KOPT-K1 (cell line): ENCODE data around the gene JAG1.
"Not testable (repeated sequence)": the region's sequence is repeated elsewhere in the genome, so short reads cannot be mapped to it uniquely, and the experiment has no call there.

Experiments used
- H3K27ac ChIP-seq: fragments of 200-600 bp; sonication (generic); 2 replicates; pipeline ENCODE4 v1.5.1; 2016; ENCODE audit warnings: antibody characterized with exemption, mild to moderate bottlenecking, low read depth, low read length; ENCODE audit not compliant: poor library complexity, severe bottlenecking
- H3K36me3 ChIP-seq: fragments of 200-600 bp; sonication (generic); 2 replicates; pipeline ENCODE4 v1.5.1; 2017; ENCODE audit warnings: antibody characterized with exemption, mild to moderate bottlenecking, low read length, moderate library complexity; ENCODE audit not compliant: insufficient read depth
- H3K9me3 ChIP-seq: fragments of 200-600 bp; sonication (generic); 2 replicates; pipeline ENCODE4 v1.5.1; 2017; ENCODE audit warnings: antibody characterized with exemption, low read length, mild to moderate bottlenecking; ENCODE audit not compliant: insufficient read depth, poor library complexity, severe bottlenecking

The JAG1 gene

GRCh38 chr20:10634683-10635411 is 39.0 kb downstream of the JAG1 start:
- Histone ChIP-seq H3K9me3 (no peaks in the 10 kb centered on the region), H3K36me3 (peaks cover 7% of the 10 kb centered on the region; the same call in 1 of the 2 replicates), H3K27ac (no peak overlapping the region)

- H3K27ac ChIP-seq = no peak overlapping the region
- no peaks in the 10 kb centered on the region for H3K9me3 ChIP-seq
- H3K36me3 ChIP-seq = peaks cover 9% of the 10 kb centered on the region; the same call in 1 of the 2 replicates
Observed at GRCh38 chr20:10634211-10634610, 39.6 kb downstream of the JAG1 start.

DNA sequence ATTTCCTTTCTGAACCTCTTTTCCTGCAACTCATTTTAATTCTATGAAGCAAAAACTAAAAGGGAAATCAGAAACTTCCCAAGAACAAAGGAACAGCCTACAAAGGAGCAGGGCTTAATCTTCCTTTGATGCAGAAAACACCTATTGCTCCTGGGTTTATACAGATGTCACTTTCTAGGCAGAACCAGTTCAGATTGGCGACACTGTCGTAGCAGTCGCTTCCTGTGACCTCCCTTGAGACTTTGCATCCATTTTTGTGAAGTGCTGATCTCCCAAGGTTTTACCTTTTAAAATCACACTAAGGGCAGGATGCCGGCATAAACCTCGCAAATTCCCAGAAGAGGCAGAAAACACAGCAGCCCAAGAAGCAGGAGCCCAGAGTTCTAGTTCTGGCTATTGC is 40.1 kb downstream of the JAG1 start:
- Histone ChIP-seq H3K27ac (no peak overlapping the region), H3K36me3 (peaks cover 9% of the 10 kb centered on the region; the same call in 1 of the 2 replicates), H3K9me3 (no peaks in the 10 kb centered on the region)

- no peak overlapping the region for H3K27ac ChIP-seq
- H3K9me3 ChIP-seq = no peaks in the 10 kb centered on the region
- H3K36me3 ChIP-seq = peaks cover 9% of the 10 kb centered on the region; the same call in 1 of the 2 replicates
Observed at GRCh38 chr20:10632721-10633509, 40.9 kb downstream of the JAG1 start.

GRCh38 chr20:10631126-10631525 is 42.7 kb downstream of the JAG1 start:
- Histone ChIP-seq H3K27ac (no peak overlapping the region), H3K36me3 (peaks cover 9% of the 10 kb centered on the region; the same call in 1 of the 2 replicates), H3K9me3 (no peaks in the 10 kb centered on the region)

DNA sequence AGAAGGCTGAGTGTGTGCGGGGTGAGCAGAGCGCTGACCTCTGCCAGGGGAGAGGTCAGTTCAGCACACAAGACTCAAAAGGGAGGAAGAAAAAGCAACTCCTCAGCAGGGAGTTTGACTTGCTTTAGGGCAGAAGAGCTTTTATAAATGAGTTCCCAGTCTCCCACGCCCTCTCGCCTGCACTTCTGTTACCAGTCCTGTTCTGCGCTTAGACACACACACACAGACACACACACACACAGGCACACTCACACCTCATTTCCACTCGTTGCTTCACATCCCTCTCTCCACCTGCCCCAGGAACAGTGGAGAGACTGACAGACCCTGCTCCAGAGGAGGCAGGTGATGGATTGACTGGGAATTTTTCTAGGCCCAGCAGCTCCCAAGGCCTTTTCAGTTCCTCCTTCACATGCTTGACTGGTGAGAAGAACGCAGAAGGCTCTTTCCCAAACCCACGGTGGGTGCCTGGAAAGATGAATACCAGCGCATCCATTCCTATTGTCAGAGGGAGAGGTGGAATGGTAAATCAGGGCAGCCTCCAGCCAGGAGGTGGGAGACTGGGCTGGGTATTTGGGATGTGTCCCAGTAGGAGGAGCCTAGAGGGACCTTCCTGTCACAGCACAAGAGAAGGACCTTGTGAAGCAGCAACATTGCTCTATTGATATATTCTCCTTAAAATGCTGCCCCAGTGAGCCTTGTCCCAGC is 43.7 kb downstream of the JAG1 start:
- Histone ChIP-seq H3K27ac (no peak overlapping the region), H3K9me3 (no peaks in the 10 kb centered on the region), H3K36me3 (peaks cover 9% of the 10 kb centered on the region; the same call in 1 of the 2 replicates)

DNA sequence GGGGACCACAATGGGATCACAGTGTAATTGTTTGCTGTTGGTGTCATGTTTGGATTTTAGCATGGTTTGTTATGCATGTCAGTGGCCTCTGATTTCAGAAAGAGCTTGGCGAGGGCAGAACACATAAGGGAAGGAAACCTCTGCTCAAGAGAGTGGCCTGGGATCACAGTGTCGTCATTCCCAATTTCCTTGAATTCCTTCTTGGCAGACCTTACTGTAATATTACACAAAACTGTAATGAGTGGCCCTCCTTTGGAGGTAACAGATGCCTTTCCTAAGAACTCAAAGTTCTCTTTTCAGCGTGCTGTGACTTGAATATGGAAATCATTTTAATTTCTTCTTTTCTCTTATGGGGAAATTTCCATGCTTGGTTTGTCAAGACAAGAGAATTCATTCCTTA is 46.9 kb downstream of the JAG1 start:
- H3K36me3 ChIP-seq = peaks cover 22% of the 10 kb centered on the region; the same call in 1 of the 2 replicates
- H3K27ac ChIP-seq = no peak overlapping the region
- H3K9me3 ChIP-seq = no peaks in the 10 kb centered on the region

DNA sequence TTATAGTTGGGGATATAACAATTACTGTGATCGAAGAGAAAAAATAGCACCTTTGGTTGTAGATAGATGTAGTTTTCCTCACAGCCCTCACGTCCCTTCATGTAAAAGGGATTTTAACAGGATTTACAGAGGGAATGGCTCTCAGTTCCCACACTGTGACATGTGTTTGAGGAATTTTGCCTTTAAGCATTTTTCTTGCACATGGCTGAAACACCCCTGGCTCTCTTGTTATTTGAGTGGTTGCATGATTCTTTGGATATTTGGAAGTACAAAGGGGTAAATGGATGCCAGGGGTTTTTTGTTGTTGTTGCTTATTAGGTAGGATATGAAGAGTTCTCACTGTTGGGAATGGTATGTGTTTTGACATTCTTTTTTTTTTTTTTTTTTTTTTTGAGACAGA is 48.2 kb downstream of the JAG1 start:
- Histone ChIP-seq H3K27ac (no peak overlapping the region), H3K9me3 (no peaks in the 10 kb centered on the region), H3K36me3 (peaks cover 22% of the 10 kb centered on the region; the same call in 1 of the 2 replicates)

GRCh38 chr20:10622657-10623418 is 51.0 kb downstream of the JAG1 start:
- Histone ChIP-seq H3K9me3 (no peaks in the 10 kb centered on the region), H3K27ac (no peak overlapping the region), H3K36me3 (peaks cover 13% of the 10 kb centered on the region; the same call in 1 of the 2 replicates)

DNA sequence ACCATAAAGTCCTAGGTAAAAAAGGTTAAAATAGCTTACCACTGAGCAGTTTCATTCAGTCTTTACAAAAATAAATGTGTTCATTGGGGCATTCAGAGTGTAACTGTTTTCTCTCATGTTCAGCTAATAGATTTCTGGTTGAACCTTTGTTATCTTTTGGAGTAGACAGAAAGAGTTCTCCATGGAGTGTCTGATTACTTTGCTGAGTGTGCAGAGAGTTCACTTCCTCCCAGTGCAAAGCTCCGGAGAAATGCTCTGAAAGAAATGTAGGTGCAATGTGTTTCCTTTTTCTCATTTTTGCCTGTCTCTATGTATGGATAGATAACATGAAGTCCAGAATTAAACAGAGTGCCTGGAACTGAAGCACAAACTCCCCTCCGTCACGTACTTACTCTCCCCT is 52.6 kb downstream of the JAG1 start:
- Histone ChIP-seq H3K9me3 (no peaks in the 10 kb centered on the region), H3K27ac (no peak overlapping the region), H3K36me3 (peaks cover 13% of the 10 kb centered on the region; the same call in 1 of the 2 replicates)

DNA sequence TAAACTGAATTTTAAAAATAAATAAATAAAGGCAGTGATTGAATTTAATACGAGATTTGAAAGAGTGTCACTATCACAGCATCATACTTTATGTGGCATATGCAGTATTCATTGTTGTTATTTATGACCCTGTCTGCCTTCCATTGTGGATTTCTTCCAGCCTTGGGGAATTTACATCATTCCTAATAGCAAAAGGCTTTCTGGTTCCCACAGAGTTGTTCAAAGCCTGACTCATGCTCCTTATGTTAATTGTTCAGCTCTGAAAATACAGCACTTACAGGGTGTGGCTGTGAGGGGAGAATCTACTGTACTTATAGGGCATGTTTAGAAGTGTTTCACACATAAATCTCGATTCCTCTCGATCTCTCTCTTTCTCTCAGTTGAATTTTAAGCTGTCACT is 54.4 kb downstream of the JAG1 start:
- Histone ChIP-seq H3K27ac (no peak overlapping the region), H3K36me3 (peaks cover 16% of the 10 kb centered on the region; the same call in 1 of the 2 replicates), H3K9me3 (no peaks in the 10 kb centered on the region)

DNA sequence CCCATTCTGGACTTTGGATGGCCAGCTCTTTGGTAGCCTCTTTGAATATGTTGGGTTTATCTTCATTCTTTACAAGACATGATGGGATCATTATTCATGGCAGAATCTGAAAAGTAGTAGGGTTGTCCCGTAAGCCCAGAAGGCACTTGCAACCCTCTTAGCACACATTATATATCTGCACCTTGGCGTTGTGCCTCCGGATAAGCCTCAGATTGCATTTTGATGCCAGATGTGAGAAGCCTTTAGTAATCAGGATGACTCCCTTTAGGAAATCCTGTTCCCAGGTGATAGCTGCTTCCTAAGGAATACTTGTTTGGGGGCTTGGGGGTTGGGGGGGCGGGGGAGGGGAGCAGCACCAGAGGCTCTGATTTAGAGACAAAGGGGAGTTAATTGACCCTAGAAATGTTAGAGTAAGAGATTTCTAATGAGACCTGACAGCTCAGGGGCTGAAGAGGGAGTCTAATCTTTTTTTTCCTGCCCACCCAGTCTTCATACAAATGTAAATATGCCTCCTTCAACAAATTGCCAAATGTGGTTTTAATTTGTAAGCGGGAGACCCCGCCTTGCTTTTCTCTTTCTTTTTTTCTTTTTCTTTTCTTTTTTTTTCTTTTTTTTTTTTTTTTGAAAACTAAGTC is 55.1 kb downstream of the JAG1 start:
- H3K36me3 ChIP-seq = peaks cover 17% of the 10 kb centered on the region; the same call in 1 of the 2 replicates
- no peak overlapping the region for H3K27ac ChIP-seq
- H3K9me3 ChIP-seq = no peaks in the 10 kb centered on the region

DNA sequence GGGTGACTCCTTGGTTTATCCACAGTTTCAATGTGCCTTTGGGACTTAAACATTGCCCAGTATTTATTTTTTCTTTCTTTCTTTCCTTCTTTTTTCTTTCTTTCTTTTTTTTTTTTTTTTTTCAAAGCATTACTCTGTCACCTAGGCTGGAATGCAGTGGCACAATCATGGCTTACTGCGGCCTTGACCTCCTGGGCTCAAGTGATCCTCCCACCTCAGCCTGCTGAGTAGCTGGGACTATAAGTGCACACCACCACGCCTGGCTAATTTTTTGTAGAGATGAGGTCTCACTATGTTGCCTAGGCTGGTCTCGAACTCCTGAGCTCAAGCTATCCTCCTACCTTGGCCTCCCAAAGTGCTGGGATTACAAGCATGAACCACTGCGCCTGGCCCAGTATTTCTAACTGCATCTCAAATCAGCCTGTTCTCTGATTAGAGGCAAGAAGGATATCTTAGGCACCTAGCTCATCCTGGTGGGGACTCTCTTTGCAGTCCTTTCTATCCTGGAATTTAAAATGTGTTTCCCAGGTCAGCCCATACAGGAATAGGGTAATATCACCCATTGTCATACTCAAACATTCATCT is 56.2 kb downstream of the JAG1 start:
- H3K27ac ChIP-seq, H3K36me3 ChIP-seq: not testable (repeated sequence)

GRCh38 chr20:10616212-10616611 is 57.6 kb downstream of the JAG1 start:
- no peaks in the 10 kb centered on the region for H3K9me3 ChIP-seq
- no peak overlapping the region for H3K27ac ChIP-seq
- H3K36me3 ChIP-seq = peaks cover 12% of the 10 kb centered on the region; the same call in 1 of the 2 replicates

More for the DNA sequence above, 56.2 kb downstream of the JAG1 start:
- H3K9me3 ChIP-seq = not testable (repeated sequence)
